Iris pigment epithelial cell (primary cell): ENCODE results near the gene TSGA10IP.

Experiments used
- DNase-seq: peaks from one replicate; pipeline ENCODE4 v3.0.0-alpha.2; 2011; ENCODE audit warnings: low read depth

TSGA10IP gene

GRCh38 chr11:66006891-66007176 lies 61.6 kb downstream of the TSGA10IP start:
- no peak for DNase-seq

DNA sequence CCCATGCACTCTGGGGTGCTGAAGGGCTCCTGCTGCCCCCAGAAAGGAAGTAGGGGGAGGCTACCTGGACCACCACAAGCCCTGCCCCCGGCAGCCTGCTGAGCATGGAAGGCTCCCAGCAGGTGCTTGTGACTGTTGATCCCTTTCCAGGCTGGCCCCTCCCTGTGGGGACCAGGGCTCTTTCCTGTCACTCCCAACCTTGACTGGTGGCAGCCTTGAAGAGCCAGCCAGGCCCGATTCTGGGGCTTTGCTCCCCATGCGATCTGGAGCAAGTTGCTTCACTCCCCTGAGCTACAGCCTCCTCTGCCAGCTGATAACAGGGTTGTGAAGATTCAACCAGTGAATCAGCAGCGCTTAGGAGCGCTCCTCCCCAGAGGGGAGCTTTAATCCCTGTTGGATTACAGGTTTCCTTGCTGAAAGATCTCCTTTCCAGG lies 61.9 kb downstream of the TSGA10IP start:
- peak; percentile 39 for DNase-seq

- DNase-seq, result no peak
Measured at GRCh38 chr11:66008095-66008467, 62.8 kb downstream of the TSGA10IP start.

DNA sequence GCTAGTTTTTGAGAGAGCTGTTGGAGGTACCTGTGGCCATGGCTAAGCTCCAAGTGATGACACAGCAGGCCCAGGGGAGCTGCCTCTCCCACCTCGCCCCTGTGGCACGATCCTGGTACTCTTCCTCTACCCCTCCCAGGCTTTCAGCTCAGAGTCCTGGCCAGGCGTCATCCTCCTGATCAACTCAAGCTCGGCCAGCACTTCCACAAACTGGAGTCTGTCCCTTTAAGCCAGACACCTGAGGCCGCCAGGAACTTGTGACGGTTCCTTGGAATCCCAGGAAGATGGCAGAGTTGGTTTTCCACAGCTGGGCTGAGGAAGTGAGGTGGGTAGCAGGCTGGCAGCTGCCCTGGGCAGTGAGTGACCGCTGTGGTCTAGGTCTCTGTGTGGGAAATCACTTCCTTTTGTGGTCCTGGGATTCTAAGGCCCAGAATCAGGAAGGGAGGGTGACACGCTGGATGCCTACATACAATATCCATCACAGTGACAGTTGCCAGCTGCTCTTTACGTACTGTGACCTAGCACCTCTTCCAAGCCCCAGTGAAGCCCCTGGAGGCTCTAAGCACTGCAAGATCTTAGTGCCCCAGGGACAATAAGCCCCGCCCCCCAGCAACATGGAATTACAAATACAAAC lies 63.3 kb downstream of the TSGA10IP start:
- no peak for DNase-seq
